Astrocyte of the cerebellum (primary cell): ENCODE data around the gene RAD51B.

ENCODE experiments used
- DNase-seq: peaks from one replicate; pipeline ENCODE4 v3.0.0-alpha.2; 2011; ENCODE audit warnings: low read depth
- H3K4me3 ChIP-seq: 2 replicates; pipeline ENCODE4 v1.5.1; 2011; ENCODE audit warnings: mild to moderate bottlenecking, low read depth, low read length, moderate library complexity
- CTCF ChIP-seq: IDR thresholded peaks from 2 replicates; pipeline ENCODE4 v1.5.1; 2012; ENCODE audit warnings: low read length, low read depth, moderate library complexity, mild to moderate bottlenecking; ENCODE audit errors: missing control alignments
- in situ Hi-C: cut with HindIII; loops from 2 replicates; pipeline ENCODE4 v1.10.0; 2017; ENCODE audit warnings: low sequenced_read_pairs

Gene RAD51B

GRCh38 chr14:68062651-68063050 is 243.1 kb downstream of the RAD51B start:
- no peak for DNase-seq
- in situ Hi-C loops = no loop called here
- no peak overlapping the region for H3K4me3 ChIP-seq
- TF ChIP-seq CTCF = no peak

GRCh38 chr14:68065322-68065721 is 245.7 kb downstream of the RAD51B start:
- no peak for DNase-seq
- TF ChIP-seq CTCF = no peak
- in situ Hi-C loops = no loop called here
- no peak overlapping the region for H3K4me3 ChIP-seq

GRCh38 chr14:68074765-68075381 is 255.3 kb downstream of the RAD51B start:
- no peak for DNase-seq
- no peak overlapping the region for H3K4me3 ChIP-seq
- no peak for TF ChIP-seq CTCF
- in situ Hi-C loops = no loop called here

GRCh38 chr14:68075382-68076029 is 255.9 kb downstream of the RAD51B start:
- TF ChIP-seq CTCF = no peak
- H3K4me3 ChIP-seq = no peak overlapping the region
- in situ Hi-C loops = no loop called here
- no peak for DNase-seq

- no peak for TF ChIP-seq CTCF
- DNase-seq = no peak
- H3K4me3 ChIP-seq = no peak overlapping the region
- in situ Hi-C loops = no loop called here
These were observed 256.9 kb downstream of the RAD51B start for GRCh38 chr14:68076451-68076850.

GRCh38 chr14:68079941-68080697 is 260.5 kb downstream of the RAD51B start:
- in situ Hi-C loops = no loop called here
- H3K4me3 ChIP-seq = no peak overlapping the region
- TF ChIP-seq CTCF = no peak
- no peak for DNase-seq
